ENCODE results near the gene RFX5.

The RFX5 gene

DNA sequence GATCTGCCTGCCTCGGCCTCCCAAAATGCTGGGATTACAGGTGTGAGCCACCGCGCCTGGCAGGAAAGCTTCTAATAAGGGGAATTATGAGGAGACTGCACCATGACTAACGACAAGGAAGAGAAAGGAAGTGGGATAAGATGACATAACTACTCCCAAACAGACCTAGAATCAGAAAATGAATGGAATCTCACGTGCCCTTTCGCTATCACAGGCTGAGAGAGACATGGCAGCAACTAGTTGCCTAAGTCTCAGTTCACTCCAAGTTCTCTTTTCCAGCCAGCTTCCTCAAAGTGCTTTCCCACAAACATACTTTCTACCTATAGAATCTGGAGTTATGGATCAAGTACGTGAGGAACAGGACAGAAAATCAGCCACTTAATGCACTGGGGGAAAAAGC, 21.8 kb downstream of the RFX5 start:
- Histone ChIP-seq H3K9ac (ENCODE audit: low read depth in 1 of 2, low read length in 2 of 2) (no peak overlapping the region), H3K4me1 (ENCODE audit: control insufficient read depth in 2 of 2, insufficient read depth in 2 of 2, low read length in 2 of 2) (peaks cover 12 to 18% of the 10 kb centered on the region in 2 donors), H3K27ac (ENCODE audit: low read depth in 2 of 2, low read length in 2 of 2) (no peak overlapping the region), H3K9me3 (ENCODE audit: control insufficient read depth in 2 of 2, low read length in 2 of 2) (no peaks in the 10 kb centered on the region), H3K36me3 (ENCODE audit: control insufficient read depth in 2 of 2, insufficient read depth in 2 of 2, low read length in 2 of 2) (peaks cover 14 to 30% of the 10 kb centered on the region in 2 donors), H3K4me3 (ENCODE audit: low read length in 2 of 2) (no peak overlapping the region), H3K27me3 (ENCODE audit: control insufficient read depth in 2 of 2, insufficient read depth in 2 of 2, low read length in 2 of 2) (no peaks in the 10 kb centered on the region)

DNA sequence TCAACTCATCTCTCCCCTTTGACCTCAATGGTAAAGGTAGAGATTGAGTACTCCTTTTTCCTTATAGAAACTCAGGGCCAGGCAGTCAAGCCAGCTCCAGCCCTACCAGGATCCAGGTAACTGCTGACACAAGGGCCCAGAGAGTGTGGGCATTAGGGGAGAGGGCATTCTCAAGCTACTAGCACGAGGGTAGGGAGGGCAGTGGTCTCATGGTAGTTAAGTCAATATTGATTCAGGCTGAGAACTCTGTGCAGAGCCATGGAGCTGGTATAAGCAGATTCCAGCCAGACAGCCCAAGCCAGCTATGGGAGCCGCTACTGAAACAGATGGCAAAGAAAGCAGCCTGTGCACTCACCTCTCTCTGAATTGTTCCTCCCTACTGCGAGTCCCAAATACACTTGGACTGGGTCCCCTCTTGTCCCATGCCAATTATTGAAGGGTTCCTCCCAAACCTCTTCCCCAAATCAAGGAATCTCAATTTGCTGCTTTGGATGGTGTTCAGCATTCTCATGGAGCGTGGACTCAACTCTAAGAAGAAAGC, 22.6 kb downstream of the RFX5 start:
- H3K27me3 ChIP-seq (ENCODE audit: control insufficient read depth in 2 of 2, insufficient read depth in 2 of 2, low read length in 2 of 2), result no peaks in the 10 kb centered on the region
- H3K4me3 ChIP-seq (ENCODE audit: low read length in 2 of 2), result no peak overlapping the region
- H3K4me1 ChIP-seq (ENCODE audit: control insufficient read depth in 2 of 2, insufficient read depth in 2 of 2, low read length in 2 of 2), result peaks cover 12 to 18% of the 10 kb centered on the region in 2 donors
- no peak overlapping the region for H3K9ac ChIP-seq (ENCODE audit: low read depth in 1 of 2, low read length in 2 of 2)
- H3K27ac ChIP-seq (ENCODE audit: low read depth in 2 of 2, low read length in 2 of 2), result no peak overlapping the region
- peaks cover 14 to 34% of the 10 kb centered on the region in 2 donors for H3K36me3 ChIP-seq (ENCODE audit: control insufficient read depth in 2 of 2, insufficient read depth in 2 of 2, low read length in 2 of 2)
- H3K9me3 ChIP-seq (ENCODE audit: control insufficient read depth in 2 of 2, low read length in 2 of 2), result no peaks in the 10 kb centered on the region

DNA sequence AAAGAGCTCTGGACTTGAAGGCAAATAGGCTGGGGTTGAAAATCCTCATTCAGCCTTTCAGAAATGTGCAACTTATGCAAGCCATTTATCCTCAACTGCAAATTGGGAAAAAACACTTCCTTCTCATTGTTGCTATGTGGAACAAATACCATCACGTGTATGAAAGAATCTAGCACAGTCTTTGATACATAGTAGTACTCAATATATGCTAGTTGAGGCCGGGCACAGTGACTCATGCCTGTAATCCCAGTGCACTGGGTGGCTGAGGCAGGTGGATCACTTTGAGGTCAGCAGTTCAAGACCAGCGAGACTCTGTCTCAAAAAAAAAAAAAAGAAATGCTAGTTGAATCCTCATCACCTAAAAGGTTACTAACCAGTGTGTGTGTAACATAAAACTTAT, 28.1 kb downstream of the RFX5 start:
- H3K9ac ChIP-seq (ENCODE audit: low read depth in 1 of 2, low read length in 2 of 2), result no peak overlapping the region
- H3K9me3 ChIP-seq (ENCODE audit: control insufficient read depth in 2 of 2, low read length in 2 of 2), result no peaks in the 10 kb centered on the region
- no peak overlapping the region for H3K4me3 ChIP-seq (ENCODE audit: low read length in 2 of 2)
- H3K27ac ChIP-seq (ENCODE audit: low read depth in 2 of 2, low read length in 2 of 2), result no peak overlapping the region
- peaks cover 33 to 58% of the 10 kb centered on the region in 2 donors for H3K36me3 ChIP-seq (ENCODE audit: control insufficient read depth in 2 of 2, insufficient read depth in 2 of 2, low read length in 2 of 2)
- H3K4me1 ChIP-seq (ENCODE audit: control insufficient read depth in 2 of 2, insufficient read depth in 2 of 2, low read length in 2 of 2), result no peaks in the 10 kb centered on the region
- H3K27me3 ChIP-seq (ENCODE audit: control insufficient read depth in 2 of 2, insufficient read depth in 2 of 2, low read length in 2 of 2), result no peaks in the 10 kb centered on the region

DNA sequence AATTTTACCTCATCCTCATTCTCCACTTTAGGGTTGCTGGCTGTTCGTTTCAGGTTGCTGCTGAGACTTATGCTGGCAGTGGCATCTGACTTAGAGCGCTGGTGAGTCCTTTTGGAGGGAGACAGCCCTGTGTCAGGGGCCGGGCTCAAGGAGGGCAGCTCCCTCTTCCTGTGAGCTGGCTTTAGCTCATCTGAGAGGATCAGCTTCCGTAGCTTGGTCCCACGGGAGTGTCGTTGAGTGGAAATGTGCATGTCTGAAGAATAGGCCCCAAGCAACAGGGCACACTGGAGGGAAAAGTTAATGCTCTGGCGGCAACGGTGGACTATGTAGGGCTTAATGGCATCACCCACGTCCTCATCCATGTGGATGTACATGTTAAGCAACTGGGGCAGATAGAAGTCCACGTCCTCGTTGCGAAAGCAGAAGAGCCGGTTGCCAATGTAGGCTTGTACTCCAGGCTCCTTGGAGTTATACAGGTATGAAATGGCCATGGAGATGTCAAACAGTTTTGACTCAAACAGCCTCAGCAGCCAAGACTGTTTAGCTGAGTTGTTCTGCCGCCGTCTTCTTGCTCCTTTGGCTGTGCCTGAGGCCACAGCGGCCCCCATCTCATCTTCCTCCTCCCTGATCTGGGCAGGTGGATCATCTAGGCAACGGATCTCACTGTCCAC, 31.4 kb downstream of the RFX5 start:
- Histone ChIP-seq H3K27me3 (ENCODE audit: control insufficient read depth in 2 of 2, insufficient read depth in 2 of 2, low read length in 2 of 2) (no peaks in the 10 kb centered on the region), H3K27ac (ENCODE audit: low read depth in 2 of 2, low read length in 2 of 2) (no peak overlapping the region), H3K9ac (ENCODE audit: low read depth in 1 of 2, low read length in 2 of 2) (no peak overlapping the region), H3K9me3 (ENCODE audit: control insufficient read depth in 2 of 2, low read length in 2 of 2) (no peaks in the 10 kb centered on the region), H3K4me1 (ENCODE audit: control insufficient read depth in 2 of 2, insufficient read depth in 2 of 2, low read length in 2 of 2) (peaks cover 0 to 14% of the 10 kb centered on the region in 2 donors), H3K36me3 (ENCODE audit: control insufficient read depth in 2 of 2, insufficient read depth in 2 of 2, low read length in 2 of 2) (peaks cover 55 to 69% of the 10 kb centered on the region in 2 donors), H3K4me3 (ENCODE audit: low read length in 2 of 2) (no peak overlapping the region)

DNA sequence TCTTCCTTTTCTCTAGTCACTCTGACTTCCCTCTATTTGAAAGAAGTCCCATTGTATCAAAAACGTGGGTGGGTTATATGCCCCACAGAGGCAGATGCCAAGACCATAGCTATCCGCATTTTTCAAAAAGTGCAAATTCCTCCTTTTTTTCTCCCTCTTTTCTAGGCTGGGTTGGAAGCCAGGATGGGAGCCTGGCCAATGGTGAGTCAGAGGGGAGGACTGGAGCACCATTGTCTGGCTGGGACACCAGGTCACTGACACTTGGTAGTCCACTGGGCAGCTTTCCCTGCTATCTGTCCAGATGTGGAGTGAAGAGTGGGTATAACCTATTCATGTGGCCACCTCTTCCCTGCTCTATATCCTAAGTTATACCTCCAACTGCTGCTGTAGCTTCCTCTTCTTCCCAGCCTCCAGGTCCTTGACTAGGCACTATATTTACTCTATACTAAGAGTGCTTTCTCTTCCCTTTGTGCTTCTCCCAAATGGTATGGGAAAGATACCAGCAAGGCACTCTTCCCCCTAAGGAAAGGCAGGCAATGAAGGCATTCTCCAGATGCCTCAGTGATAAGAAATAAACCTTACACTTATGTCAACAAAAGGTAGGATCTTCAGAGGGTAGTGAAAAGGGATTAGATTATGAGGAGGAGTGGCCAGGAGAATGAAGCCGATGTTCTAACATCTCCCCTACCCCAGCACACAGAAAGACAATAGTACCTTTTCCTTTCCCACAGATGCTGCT, 32.7 kb downstream of the RFX5 start:
- no peak overlapping the region for H3K27ac ChIP-seq (ENCODE audit: low read depth in 2 of 2, low read length in 2 of 2)
- no peaks in the 10 kb centered on the region for H3K27me3 ChIP-seq (ENCODE audit: control insufficient read depth in 2 of 2, insufficient read depth in 2 of 2, low read length in 2 of 2)
- peaks cover 55 to 63% of the 10 kb centered on the region in 2 donors for H3K36me3 ChIP-seq (ENCODE audit: control insufficient read depth in 2 of 2, insufficient read depth in 2 of 2, low read length in 2 of 2)
- no peak overlapping the region for H3K9ac ChIP-seq (ENCODE audit: low read depth in 1 of 2, low read length in 2 of 2)
- H3K4me1 ChIP-seq (ENCODE audit: control insufficient read depth in 2 of 2, insufficient read depth in 2 of 2, low read length in 2 of 2), result peaks cover 0 to 14% of the 10 kb centered on the region in 2 donors
- no peaks in the 10 kb centered on the region for H3K9me3 ChIP-seq (ENCODE audit: control insufficient read depth in 2 of 2, low read length in 2 of 2)
- H3K4me3 ChIP-seq (ENCODE audit: low read length in 2 of 2), result no peak overlapping the region

DNA sequence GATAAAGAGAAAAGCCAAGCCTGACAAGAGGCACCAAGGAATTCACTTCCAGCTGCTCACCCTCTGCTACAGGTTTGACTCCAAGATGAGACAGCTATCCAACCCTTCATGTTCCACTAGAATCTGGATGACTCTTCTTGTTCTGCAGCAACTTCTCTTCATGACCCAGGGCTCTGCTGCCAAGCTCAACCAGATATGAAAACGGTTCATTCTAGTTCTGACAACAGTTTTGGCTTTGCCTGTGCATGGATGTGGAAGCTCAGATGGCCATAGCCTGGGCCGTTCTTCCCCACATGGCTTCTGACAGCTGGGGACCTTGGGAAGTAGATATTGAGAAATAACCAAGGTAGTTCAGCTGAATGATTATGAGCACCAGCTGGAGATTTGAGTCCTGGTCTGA, 33.6 kb downstream of the RFX5 start:
- Histone ChIP-seq H3K4me1 (ENCODE audit: control insufficient read depth in 2 of 2, insufficient read depth in 2 of 2, low read length in 2 of 2) (peaks cover 0 to 14% of the 10 kb centered on the region in 2 donors), H3K27me3 (ENCODE audit: control insufficient read depth in 2 of 2, insufficient read depth in 2 of 2, low read length in 2 of 2) (no peaks in the 10 kb centered on the region), H3K9me3 (ENCODE audit: control insufficient read depth in 2 of 2, low read length in 2 of 2) (no peaks in the 10 kb centered on the region), H3K36me3 (ENCODE audit: control insufficient read depth in 2 of 2, insufficient read depth in 2 of 2, low read length in 2 of 2) (peaks cover 55 to 60% of the 10 kb centered on the region in 2 donors), H3K4me3 (ENCODE audit: low read length in 2 of 2) (no peak overlapping the region), H3K27ac (ENCODE audit: low read depth in 2 of 2, low read length in 2 of 2) (peak overlapping the region in 1 of 2 donors; percentile 0), H3K9ac (ENCODE audit: low read depth in 1 of 2, low read length in 2 of 2) (no peak overlapping the region)

DNA sequence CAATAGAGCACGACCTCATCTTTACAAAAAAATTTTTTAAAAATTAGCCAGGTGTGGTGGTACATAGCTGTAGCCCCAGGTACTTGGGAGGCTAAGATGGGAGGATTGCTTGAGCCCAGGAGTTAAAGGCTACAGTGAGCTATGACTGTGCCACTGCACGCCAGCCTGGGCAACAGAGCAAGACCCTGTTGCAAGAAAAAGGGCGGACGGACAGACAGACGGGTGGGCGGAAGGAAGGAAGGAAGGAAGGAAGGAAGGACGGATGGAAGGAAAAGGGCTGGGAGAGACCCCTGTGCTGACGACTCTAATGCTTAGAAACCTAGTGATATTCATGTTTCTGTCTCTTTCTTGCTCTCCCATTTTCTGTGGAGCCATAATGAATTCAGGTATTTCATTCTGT, 34.2 kb downstream of the RFX5 start:
- no peak overlapping the region for H3K9ac ChIP-seq (ENCODE audit: low read depth in 1 of 2, low read length in 2 of 2)
- H3K4me1 ChIP-seq (ENCODE audit: control insufficient read depth in 2 of 2, insufficient read depth in 2 of 2, low read length in 2 of 2), result peaks cover 0 to 14% of the 10 kb centered on the region in 2 donors
- no peaks in the 10 kb centered on the region for H3K9me3 ChIP-seq (ENCODE audit: control insufficient read depth in 2 of 2, low read length in 2 of 2)
- no peaks in the 10 kb centered on the region for H3K27me3 ChIP-seq (ENCODE audit: control insufficient read depth in 2 of 2, insufficient read depth in 2 of 2, low read length in 2 of 2)
- no peak overlapping the region for H3K4me3 ChIP-seq (ENCODE audit: low read length in 2 of 2)
- no peak overlapping the region for H3K27ac ChIP-seq (ENCODE audit: low read depth in 2 of 2, low read length in 2 of 2)
- peaks cover 61 to 66% of the 10 kb centered on the region in 2 donors for H3K36me3 ChIP-seq (ENCODE audit: control insufficient read depth in 2 of 2, insufficient read depth in 2 of 2, low read length in 2 of 2)

DNA sequence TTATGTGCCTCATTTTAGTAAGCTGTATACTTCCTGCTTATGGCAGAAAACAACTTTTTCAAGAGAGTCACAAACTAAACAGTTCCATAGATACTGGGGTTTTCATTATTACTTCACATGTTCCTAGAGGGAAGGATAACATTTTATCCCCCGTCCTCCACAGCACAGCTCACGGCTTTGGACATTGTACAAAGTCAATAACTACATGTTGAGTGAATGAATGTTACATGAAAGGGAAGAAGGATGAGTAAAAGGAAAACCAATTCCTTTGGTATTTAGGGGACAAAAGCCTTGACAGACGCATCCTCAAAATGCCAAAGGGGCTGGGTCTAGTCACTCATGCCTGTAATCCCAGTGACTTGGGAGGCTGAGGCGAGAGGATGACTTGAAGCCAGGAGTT, 34.6 kb downstream of the RFX5 start:
- Histone ChIP-seq H3K36me3 (ENCODE audit: control insufficient read depth in 2 of 2, insufficient read depth in 2 of 2, low read length in 2 of 2) (peaks cover 64 to 66% of the 10 kb centered on the region in 2 donors), H3K9me3 (ENCODE audit: control insufficient read depth in 2 of 2, low read length in 2 of 2) (no peaks in the 10 kb centered on the region), H3K27ac (ENCODE audit: low read depth in 2 of 2, low read length in 2 of 2) (peak overlapping the region; percentile 63 to 65), H3K4me1 (ENCODE audit: control insufficient read depth in 2 of 2, insufficient read depth in 2 of 2, low read length in 2 of 2) (peaks cover 0 to 14% of the 10 kb centered on the region in 2 donors), H3K27me3 (ENCODE audit: control insufficient read depth in 2 of 2, insufficient read depth in 2 of 2, low read length in 2 of 2) (no peaks in the 10 kb centered on the region), H3K9ac (ENCODE audit: low read depth in 1 of 2, low read length in 2 of 2) (no peak overlapping the region), H3K4me3 (ENCODE audit: low read length in 2 of 2) (no peak overlapping the region)

DNA sequence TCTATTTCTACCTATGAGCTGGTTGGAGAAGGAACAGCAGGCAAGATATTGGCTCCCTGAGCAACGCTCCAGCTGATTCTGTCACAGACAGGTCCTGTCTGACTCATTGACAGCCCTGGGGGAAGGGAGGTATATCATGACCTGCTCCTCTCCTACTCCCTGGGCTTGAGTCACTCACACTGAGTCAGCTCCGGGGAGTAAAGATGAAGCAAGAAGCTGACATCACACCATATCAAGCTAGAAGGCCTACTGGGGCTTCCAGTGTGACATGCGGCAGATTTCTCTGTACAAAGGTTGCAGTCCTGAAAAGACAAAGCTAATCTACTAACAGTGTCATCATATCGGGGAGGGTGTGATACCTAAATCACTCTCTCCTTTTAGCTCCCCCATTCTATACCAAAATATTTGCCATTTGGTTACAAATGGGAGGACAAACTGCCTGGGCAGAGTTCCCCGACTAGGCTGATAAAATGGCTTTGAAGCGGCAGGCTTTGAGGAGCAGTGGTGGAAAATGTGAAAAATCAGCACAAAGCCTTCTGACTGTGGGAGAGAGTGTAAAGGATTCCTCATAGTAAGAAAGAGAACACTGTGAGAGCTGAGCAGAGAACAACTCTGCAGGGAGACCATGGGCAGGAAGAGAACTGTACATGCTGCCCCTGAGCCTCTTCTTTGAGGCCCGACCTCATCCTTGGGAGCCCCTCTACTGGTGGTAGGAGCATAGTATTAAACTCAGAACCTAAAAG, 35.3 kb downstream of the RFX5 start:
- Histone ChIP-seq H3K27me3 (ENCODE audit: control insufficient read depth in 2 of 2, insufficient read depth in 2 of 2, low read length in 2 of 2) (no peaks in the 10 kb centered on the region), H3K27ac (ENCODE audit: low read depth in 2 of 2, low read length in 2 of 2) (peak overlapping the region; percentile 63 to 65), H3K4me1 (ENCODE audit: control insufficient read depth in 2 of 2, insufficient read depth in 2 of 2, low read length in 2 of 2) (peaks cover 0 to 14% of the 10 kb centered on the region in 2 donors), H3K36me3 (ENCODE audit: control insufficient read depth in 2 of 2, insufficient read depth in 2 of 2, low read length in 2 of 2) (peaks cover 67 to 71% of the 10 kb centered on the region in 2 donors), H3K4me3 (ENCODE audit: low read length in 2 of 2) (no peak overlapping the region), H3K9me3 (ENCODE audit: control insufficient read depth in 2 of 2, low read length in 2 of 2) (no peaks in the 10 kb centered on the region), H3K9ac (ENCODE audit: low read depth in 1 of 2, low read length in 2 of 2) (peak overlapping the region in 1 of 2 donors; percentile 27)

DNA sequence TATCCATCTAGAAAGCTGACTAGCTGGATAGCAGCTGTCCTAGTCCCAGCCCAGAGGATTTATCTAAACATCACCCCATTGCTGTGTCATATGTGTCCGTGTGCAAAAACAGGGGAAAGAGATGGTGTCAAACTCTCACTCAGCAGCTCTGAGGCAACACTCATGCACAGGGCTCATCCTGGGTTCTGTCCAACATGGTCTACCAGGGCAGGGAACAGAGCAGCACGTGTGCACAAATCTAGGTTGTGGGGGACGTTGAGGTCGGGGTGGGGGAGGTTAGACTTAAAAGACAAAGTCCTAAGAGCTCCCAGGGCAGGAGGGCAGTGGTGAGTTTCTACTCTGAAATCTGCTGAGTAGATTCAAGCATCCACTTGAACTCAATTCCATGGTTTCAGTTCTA, 36.0 kb downstream of the RFX5 start:
- Histone ChIP-seq H3K4me3 (ENCODE audit: low read length in 2 of 2) (no peak overlapping the region), H3K4me1 (ENCODE audit: control insufficient read depth in 2 of 2, insufficient read depth in 2 of 2, low read length in 2 of 2) (peaks cover 0 to 14% of the 10 kb centered on the region in 2 donors), H3K9ac (ENCODE audit: low read depth in 1 of 2, low read length in 2 of 2) (no peak overlapping the region), H3K27me3 (ENCODE audit: control insufficient read depth in 2 of 2, insufficient read depth in 2 of 2, low read length in 2 of 2) (no peaks in the 10 kb centered on the region), H3K27ac (ENCODE audit: low read depth in 2 of 2, low read length in 2 of 2) (peak overlapping the region; percentile 28 to 65), H3K9me3 (ENCODE audit: control insufficient read depth in 2 of 2, low read length in 2 of 2) (no peaks in the 10 kb centered on the region), H3K36me3 (ENCODE audit: control insufficient read depth in 2 of 2, insufficient read depth in 2 of 2, low read length in 2 of 2) (peaks cover 70 to 74% of the 10 kb centered on the region in 2 donors)

Data from mucosa of rectum (tissue), 2 donors.